Measurements from ENCODE around the gene NOP10.
"Not testable (repeated sequence)": the region's sequence is repeated elsewhere in the genome, so short reads cannot be mapped to it uniquely, and the experiment has no call there.

Gene NOP10

DNA sequence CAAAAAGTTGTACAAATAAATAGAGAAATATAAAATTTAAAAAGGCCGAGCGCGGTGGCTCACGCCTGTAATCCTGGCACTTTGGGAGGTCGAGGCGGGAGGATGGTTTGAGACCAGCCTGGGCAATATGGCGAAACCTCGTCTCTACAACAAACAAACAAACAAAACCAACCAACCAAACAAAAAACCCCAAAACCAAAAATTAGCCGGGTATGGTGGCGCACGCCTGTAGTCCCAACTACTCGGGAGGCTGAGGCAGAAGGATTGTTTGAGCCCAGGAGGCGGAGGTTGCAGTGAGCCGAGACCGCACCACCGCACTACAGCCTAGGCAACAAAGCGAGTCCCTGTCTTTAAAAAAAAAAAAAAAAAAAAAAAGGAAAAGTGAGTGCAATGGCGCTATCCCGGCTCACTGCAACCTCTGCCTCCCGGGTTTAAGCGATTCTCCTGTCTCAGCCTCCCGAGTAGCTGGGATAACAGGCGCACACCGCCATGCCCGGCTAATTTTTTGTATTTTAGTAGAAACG lies 661 bp downstream of the NOP10 start:
- not testable (repeated sequence) for H3K27me3 ChIP-seq (ENCODE audit: control insufficient read depth in 1 of 2, insufficient read depth in 2 of 2, low read length in 2 of 2); H3K36me3 ChIP-seq (ENCODE audit: control insufficient read depth in 1 of 2, insufficient read depth in 2 of 2, low read length in 2 of 2); H3K9me3 ChIP-seq (ENCODE audit: control insufficient read depth in 1 of 2, low read length in 2 of 2)
- Histone ChIP-seq H3K4me3 (ENCODE audit: low read depth in 1 of 2, low read length in 2 of 2) (peak overlapping the region; percentile 85 to 95), H3K4me1 (ENCODE audit: control insufficient read depth in 1 of 2, insufficient read depth in 2 of 2, low read length in 2 of 2) (peaks cover 9 to 15% of the 10 kb centered on the region in 2 donors), H3K27ac (ENCODE audit: low read depth, low read length) (peak overlapping the region; percentile 92), H3K9ac (ENCODE audit: low read depth in 1 of 2, low read length in 2 of 2) (peak overlapping the region; percentile 65 to 83)

DNA sequence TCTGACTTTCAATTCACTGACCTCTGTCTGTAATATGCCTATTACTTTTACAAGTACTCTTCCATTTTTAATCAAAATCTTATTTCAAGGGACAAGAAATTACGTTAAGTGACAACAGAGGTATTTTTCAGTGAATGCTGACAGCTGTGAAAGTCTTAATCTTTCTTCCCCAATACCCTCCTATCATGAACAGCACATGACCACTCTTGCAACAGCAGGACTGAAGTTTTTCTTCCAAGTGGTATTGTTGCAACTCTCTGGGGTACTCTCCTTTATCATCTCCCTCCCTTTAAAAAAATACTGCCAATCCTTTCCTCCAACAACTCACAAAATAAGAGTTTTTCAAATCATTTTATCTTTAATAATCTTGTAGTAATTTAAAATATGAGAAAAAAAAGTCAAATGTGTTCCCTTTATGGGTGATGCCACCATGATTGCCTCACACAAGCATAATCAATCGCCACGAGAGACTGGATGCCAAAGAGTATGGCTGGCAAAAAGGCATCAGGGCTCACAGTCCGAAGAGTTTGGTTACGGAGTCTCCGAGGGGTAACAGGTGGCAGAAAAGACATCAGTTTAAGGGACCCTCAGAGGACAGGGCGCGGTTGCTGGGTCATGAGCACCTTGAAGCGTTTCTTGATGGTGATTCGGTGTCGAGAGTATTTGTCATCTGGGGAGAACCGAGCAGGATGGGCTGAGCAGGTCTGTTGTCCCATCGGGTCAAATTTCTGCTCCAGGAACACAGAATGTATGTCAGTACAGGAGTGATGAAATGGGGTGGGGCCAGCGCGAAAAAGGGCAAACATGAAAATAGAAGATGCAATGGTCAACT lies 1.3 kb downstream of the NOP10 start:
- H3K9ac ChIP-seq (ENCODE audit: low read depth in 1 of 2, low read length in 2 of 2) = no peak overlapping the region
- no peak overlapping the region for H3K27ac ChIP-seq (ENCODE audit: low read depth, low read length)
- no peaks in the 10 kb centered on the region for H3K27me3 ChIP-seq (ENCODE audit: control insufficient read depth in 1 of 2, insufficient read depth in 2 of 2, low read length in 2 of 2)
- peak overlapping the region; percentile 85 to 95 for H3K4me3 ChIP-seq (ENCODE audit: low read depth in 1 of 2, low read length in 2 of 2)
- no peaks in the 10 kb centered on the region for H3K36me3 ChIP-seq (ENCODE audit: control insufficient read depth in 1 of 2, insufficient read depth in 2 of 2, low read length in 2 of 2)
- H3K4me1 ChIP-seq (ENCODE audit: control insufficient read depth in 1 of 2, insufficient read depth in 2 of 2, low read length in 2 of 2) = peaks cover 9 to 21% of the 10 kb centered on the region in 2 donors
- no peaks in the 10 kb centered on the region for H3K9me3 ChIP-seq (ENCODE audit: control insufficient read depth in 1 of 2, low read length in 2 of 2)

DNA sequence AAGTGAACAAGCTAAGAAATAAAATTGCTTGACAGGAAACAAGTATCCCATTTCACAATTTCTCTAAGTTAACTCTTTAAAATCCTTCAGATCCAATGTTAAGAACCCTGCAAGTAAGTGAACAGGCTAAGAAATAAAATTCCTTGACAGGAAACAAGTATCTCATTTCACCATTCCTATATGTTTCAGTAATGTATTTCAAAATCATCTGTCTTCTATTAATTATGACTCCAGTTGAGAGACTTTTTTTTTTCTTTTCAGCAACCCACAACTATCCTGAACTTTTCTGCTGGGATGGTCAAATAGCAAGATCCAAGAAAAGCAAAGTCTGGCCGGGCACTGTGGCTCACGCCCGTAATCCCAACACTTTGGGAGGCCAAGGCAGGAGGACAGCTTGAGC lies 3.0 kb downstream of the NOP10 start:
- Histone ChIP-seq H3K4me3 (ENCODE audit: low read depth in 1 of 2, low read length in 2 of 2) (no peak overlapping the region), H3K4me1 (ENCODE audit: control insufficient read depth in 1 of 2, insufficient read depth in 2 of 2, low read length in 2 of 2) (peaks cover 14 to 21% of the 10 kb centered on the region in 2 donors), H3K27me3 (ENCODE audit: control insufficient read depth in 1 of 2, insufficient read depth in 2 of 2, low read length in 2 of 2) (no peaks in the 10 kb centered on the region), H3K9me3 (ENCODE audit: control insufficient read depth in 1 of 2, low read length in 2 of 2) (no peaks in the 10 kb centered on the region), H3K36me3 (ENCODE audit: control insufficient read depth in 1 of 2, insufficient read depth in 2 of 2, low read length in 2 of 2) (no peaks in the 10 kb centered on the region), H3K9ac (ENCODE audit: low read depth in 1 of 2, low read length in 2 of 2) (no peak overlapping the region), H3K27ac (ENCODE audit: low read depth, low read length) (no peak overlapping the region)

DNA sequence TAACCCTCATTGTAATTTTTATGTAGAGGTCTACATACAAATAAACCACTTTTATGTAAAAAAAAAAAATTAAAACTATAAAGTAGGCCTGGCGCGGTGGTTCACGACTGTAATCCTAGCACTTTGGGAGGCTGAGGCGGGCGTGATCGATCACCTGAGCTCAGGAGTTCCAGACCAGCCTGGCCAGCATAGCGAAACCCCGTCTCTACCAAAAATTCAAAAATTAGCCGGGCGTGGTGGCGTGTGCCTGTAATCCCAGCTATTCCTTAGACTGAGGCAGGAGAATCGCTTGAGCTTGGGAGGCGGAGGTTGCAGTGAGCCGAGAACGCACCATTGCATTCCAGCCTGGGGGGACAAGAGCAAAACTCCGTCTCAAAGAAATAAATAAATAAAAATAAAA lies 4.6 kb downstream of the NOP10 start:
- Histone ChIP-seq H3K4me3 (ENCODE audit: low read depth in 1 of 2, low read length in 2 of 2) (peak overlapping the region; percentile 88 to 96), H3K9ac (ENCODE audit: low read depth in 1 of 2, low read length in 2 of 2) (peak overlapping the region; percentile 34 to 78), H3K27ac (ENCODE audit: low read depth, low read length) (no peak overlapping the region), H3K4me1 (ENCODE audit: control insufficient read depth in 1 of 2, insufficient read depth in 2 of 2, low read length in 2 of 2) (peaks cover 19 to 26% of the 10 kb centered on the region in 2 donors), H3K9me3 (ENCODE audit: control insufficient read depth in 1 of 2, low read length in 2 of 2) (no peaks in the 10 kb centered on the region), H3K36me3 (ENCODE audit: control insufficient read depth in 1 of 2, insufficient read depth in 2 of 2, low read length in 2 of 2) (no peaks in the 10 kb centered on the region), H3K27me3 (ENCODE audit: control insufficient read depth in 1 of 2, insufficient read depth in 2 of 2, low read length in 2 of 2) (no peaks in the 10 kb centered on the region)

DNA sequence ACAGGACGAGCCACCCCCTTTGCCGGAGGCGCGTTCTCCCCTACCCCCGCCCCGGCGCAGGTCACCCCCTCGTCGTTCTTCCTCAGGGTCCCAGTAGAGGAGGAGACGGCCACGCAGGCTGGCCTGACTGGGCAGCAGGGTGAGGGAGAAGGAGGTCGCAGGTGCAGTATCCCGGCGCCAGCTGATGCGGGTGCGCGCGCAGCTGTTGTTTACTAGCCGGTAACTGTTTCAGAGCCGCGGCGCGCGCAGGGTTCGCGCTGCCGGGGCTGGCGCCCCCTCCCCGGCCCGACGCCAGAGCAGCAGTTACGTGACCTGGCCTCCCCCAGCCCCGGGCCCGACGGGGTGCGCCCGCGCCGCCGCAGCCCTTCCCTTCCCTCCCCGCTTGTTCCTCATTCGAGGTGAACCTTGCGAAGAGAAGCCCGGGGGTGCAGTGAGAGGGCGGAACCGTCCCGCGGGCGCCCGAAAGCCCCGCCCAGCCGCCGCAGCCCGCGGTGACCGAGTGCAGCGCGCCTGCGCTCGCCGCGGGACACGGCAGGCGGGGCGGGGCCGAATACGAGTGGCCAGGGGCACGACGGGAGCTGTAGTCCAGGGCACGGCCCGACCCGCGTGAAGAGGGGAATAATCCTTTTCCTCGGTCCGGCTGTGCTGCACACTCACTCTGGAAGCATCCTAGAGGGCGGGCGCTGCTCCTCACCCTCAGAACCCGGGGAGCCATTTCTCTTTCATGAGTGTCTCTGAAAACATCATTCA lies 5.2 kb downstream of the NOP10 start, which contains the start of gene SLC12A6:
Gene SLC12A6 (minus strand): TSS at position 225 of the 750 bp plus-strand sequence. CDS start 1,101 bp downstream, outside the sequence.
- H3K9me3 ChIP-seq (ENCODE audit: control insufficient read depth in 1 of 2, low read length in 2 of 2) = no peaks in the 10 kb centered on the region

DNA sequence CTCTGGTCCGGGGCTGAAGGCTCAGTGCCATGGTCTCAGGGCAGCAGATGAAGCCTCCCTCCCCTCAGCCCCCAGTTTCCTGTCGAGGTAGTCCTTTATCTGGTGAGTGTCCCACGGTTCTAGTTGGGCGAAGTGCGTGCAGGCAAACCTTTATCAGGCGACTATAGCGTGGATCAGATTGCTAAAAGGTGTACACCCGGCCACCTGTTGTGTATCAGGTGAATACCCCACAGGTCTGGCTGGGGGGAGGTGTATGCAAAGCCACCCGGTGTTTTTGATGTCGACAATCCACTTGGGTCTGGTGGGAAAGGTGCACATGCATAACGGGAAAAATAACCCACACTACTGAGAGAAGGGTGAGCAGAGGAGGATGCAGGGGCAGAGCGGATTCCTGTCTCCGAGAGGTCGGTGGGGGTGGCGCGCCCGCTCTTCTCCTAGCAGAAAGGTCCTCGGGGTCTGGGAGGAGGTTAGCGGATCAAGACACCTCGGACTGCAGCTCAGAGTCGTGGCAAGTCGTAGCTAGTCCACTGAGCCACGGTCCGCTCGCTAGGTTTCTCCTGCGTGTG lies 5.9 kb downstream of the NOP10 start:
- Histone ChIP-seq H3K9me3 (ENCODE audit: control insufficient read depth in 1 of 2, low read length in 2 of 2) (no peaks in the 10 kb centered on the region), H3K4me1 (ENCODE audit: control insufficient read depth in 1 of 2, insufficient read depth in 2 of 2, low read length in 2 of 2) (peaks cover 19 to 24% of the 10 kb centered on the region in 2 donors), H3K36me3 (ENCODE audit: control insufficient read depth in 1 of 2, insufficient read depth in 2 of 2, low read length in 2 of 2) (no peaks in the 10 kb centered on the region), H3K9ac (ENCODE audit: low read depth in 1 of 2, low read length in 2 of 2) (peak overlapping the region; percentile 78 to 88), H3K4me3 (ENCODE audit: low read depth in 1 of 2, low read length in 2 of 2) (peak overlapping the region; percentile 88 to 96), H3K27me3 (ENCODE audit: control insufficient read depth in 1 of 2, insufficient read depth in 2 of 2, low read length in 2 of 2) (no peaks in the 10 kb centered on the region), H3K27ac (ENCODE audit: low read depth, low read length) (peak overlapping the region; percentile 89)

More for the DNA sequence above, 5.2 kb downstream of the NOP10 start, which contains the start of gene SLC12A6:
- Histone ChIP-seq H3K27ac (ENCODE audit: low read depth, low read length) (peak within 1 kb of the TSS; percentile 89), H3K9ac (ENCODE audit: low read depth in 1 of 2, low read length in 2 of 2) (peak within 1 kb of the TSS; percentile 78 to 88), H3K27me3 (ENCODE audit: control insufficient read depth in 1 of 2, insufficient read depth in 2 of 2, low read length in 2 of 2) (no peaks in the 10 kb centered on the region), H3K4me3 (ENCODE audit: low read depth in 1 of 2, low read length in 2 of 2) (peak within 1 kb of the TSS; percentile 88 to 96), H3K36me3 (ENCODE audit: control insufficient read depth in 1 of 2, insufficient read depth in 2 of 2, low read length in 2 of 2) (no peaks in the 10 kb centered on the region), H3K4me1 (ENCODE audit: control insufficient read depth in 1 of 2, insufficient read depth in 2 of 2, low read length in 2 of 2) (peaks cover 19 to 26% of the 10 kb centered on the region in 2 donors)

DNA sequence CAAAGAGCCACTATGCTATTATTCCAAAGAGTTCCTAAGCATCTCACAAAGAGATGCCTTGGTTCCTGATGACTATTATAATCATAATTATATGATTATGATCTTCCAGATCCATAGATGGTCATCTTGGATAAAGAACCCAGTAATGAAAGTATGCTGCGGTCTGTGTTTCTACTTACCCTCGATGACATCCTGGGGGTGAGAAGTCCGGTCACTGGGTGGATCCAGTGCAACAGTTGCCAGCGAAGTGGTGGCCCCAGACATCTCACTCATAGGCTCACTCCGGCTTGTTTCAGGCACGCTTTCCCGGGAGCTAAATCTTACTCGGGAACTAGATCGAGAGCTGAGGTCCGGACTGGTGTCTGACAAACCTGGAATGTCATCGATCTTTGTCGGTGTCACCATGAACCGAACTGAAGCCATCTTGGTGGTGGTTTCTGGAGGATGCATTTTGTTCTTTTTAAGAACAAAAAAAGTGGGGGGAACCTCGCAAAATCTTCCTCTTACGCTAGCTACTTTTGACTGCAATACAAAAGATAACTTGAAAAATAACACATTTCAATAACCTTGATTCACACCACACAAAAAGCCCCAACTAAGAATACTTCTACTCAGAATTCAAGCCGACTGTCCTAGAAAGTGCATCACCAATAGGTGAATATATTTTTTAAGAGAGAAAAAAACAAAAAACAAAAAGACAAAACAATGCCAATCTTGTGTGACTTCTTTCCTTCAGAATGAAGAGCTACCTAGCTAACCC lies 6.5 kb downstream of the NOP10 start:
- Histone ChIP-seq H3K4me3 (ENCODE audit: low read depth in 1 of 2, low read length in 2 of 2) (peak overlapping the region; percentile 88 to 96), H3K4me1 (ENCODE audit: control insufficient read depth in 1 of 2, insufficient read depth in 2 of 2, low read length in 2 of 2) (peaks cover 14 to 18% of the 10 kb centered on the region in 2 donors), H3K27me3 (ENCODE audit: control insufficient read depth in 1 of 2, insufficient read depth in 2 of 2, low read length in 2 of 2) (no peaks in the 10 kb centered on the region), H3K9ac (ENCODE audit: low read depth in 1 of 2, low read length in 2 of 2) (peak overlapping the region; percentile 78 to 88), H3K9me3 (ENCODE audit: control insufficient read depth in 1 of 2, low read length in 2 of 2) (no peaks in the 10 kb centered on the region), H3K36me3 (ENCODE audit: control insufficient read depth in 1 of 2, insufficient read depth in 2 of 2, low read length in 2 of 2) (no peaks in the 10 kb centered on the region), H3K27ac (ENCODE audit: low read depth, low read length) (peak overlapping the region; percentile 22)

DNA sequence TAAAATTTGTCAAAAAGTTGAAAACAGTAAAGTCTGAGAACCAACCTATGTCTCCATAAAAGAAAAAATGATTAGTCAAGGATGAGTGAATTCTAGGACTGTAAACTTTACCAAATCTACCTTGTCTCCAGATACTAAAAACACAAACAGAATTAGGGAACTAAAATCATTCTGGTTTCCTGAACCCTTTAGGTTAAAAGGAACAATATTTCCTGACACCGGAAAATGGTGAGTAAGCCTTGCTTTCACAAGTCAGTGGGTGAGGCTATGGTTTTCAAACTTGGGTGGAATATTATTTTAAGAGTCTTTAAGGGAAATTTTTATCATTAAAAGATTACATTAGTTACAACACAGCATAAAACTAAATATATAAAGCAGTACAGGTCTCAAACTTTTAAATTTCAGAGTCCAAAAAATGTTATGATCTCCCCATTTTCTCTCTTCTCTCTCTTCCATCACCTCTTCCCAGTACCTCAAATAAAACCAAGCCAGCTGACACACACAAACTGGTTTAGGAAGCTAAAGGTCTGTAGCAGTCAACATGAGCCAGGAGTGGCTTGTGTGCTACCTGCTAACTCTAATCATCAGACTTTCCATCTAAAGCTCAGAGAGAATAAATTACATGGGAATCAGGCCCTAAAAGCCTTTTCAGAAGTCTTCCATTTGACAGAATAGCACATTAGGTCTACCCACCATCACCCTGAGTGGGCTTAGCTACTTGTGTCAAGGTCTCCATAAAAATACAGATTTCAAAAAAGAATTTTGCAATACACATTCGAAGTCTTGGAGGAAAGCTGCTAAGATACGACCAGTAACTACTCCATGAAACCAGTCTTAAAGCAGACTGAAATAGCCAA lies 7.5 kb downstream of the NOP10 start:
- peak overlapping the region; percentile 15 to 46 for H3K9ac ChIP-seq (ENCODE audit: low read depth in 1 of 2, low read length in 2 of 2)
- no peaks in the 10 kb centered on the region for H3K9me3 ChIP-seq (ENCODE audit: control insufficient read depth in 1 of 2, low read length in 2 of 2)
- H3K36me3 ChIP-seq (ENCODE audit: control insufficient read depth in 1 of 2, insufficient read depth in 2 of 2, low read length in 2 of 2) = no peaks in the 10 kb centered on the region
- H3K4me1 ChIP-seq (ENCODE audit: control insufficient read depth in 1 of 2, insufficient read depth in 2 of 2, low read length in 2 of 2) = peaks cover 10 to 16% of the 10 kb centered on the region in 2 donors
- H3K27me3 ChIP-seq (ENCODE audit: control insufficient read depth in 1 of 2, insufficient read depth in 2 of 2, low read length in 2 of 2) = no peaks in the 10 kb centered on the region
- peak overlapping the region; percentile 45 for H3K27ac ChIP-seq (ENCODE audit: low read depth, low read length)
- peak overlapping the region; percentile 64 to 96 for H3K4me3 ChIP-seq (ENCODE audit: low read depth in 1 of 2, low read length in 2 of 2)

DNA sequence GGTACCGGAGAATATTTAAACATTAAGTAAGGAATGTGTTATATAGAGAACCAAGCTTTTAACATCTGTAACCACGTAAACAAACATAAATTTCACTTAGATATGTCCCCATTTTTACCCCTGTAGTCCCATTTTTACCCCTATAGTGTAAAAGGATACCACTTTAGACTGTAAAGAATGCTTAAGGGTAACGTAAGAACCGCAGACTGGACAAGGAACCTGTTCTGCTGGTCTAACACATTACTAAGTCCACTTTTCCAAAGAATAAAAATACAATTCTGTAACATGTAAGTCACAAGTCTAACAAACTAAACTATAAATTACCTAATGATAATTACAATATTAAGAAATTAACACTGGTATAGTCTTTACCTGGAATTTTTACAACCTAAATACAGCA lies 8.3 kb downstream of the NOP10 start:
- peaks cover 10 to 16% of the 10 kb centered on the region in 2 donors for H3K4me1 ChIP-seq (ENCODE audit: control insufficient read depth in 1 of 2, insufficient read depth in 2 of 2, low read length in 2 of 2)
- peak overlapping the region; percentile 64 to 96 for H3K4me3 ChIP-seq (ENCODE audit: low read depth in 1 of 2, low read length in 2 of 2)
- H3K36me3 ChIP-seq (ENCODE audit: control insufficient read depth in 1 of 2, insufficient read depth in 2 of 2, low read length in 2 of 2) = no peaks in the 10 kb centered on the region
- H3K9ac ChIP-seq (ENCODE audit: low read depth in 1 of 2, low read length in 2 of 2) = peak overlapping the region in 1 of 2 donors; percentile 15
- H3K9me3 ChIP-seq (ENCODE audit: control insufficient read depth in 1 of 2, low read length in 2 of 2) = no peaks in the 10 kb centered on the region
- H3K27ac ChIP-seq (ENCODE audit: low read depth, low read length) = no peak overlapping the region
- no peaks in the 10 kb centered on the region for H3K27me3 ChIP-seq (ENCODE audit: control insufficient read depth in 1 of 2, insufficient read depth in 2 of 2, low read length in 2 of 2)

All from duodenal mucosa (tissue), 2 donors.